HCT116 (cell line): ENCODE results near the gene FOXF1. TPM values are rescaled to one million over a fixed set of nuclear protein-coding genes. Genes with fewer than 3 reads are reported as not detected.

Experiments used
- ATAC-seq: fragments of 200-7000 bp; cut with Tn5 transposase; 2 replicates; pipeline ENCODE4 v1.9.1; 2020; ENCODE audit warnings: mild to moderate bottlenecking, moderate library complexity
- BruUV-seq: library from RNA; stranded (reverse); fragments of 400-500 nt; replicated peaks from 2 replicates; lab custom pipeline; 2021; lab: Mats Ljungman, UMichigan
- CTCF ChIA-PET: fragments of 300-600 bp; sonication (Branson Sonifier 250); formaldehyde crosslinking; loops from one replicate; lab custom pipeline; 2021; ENCODE audit warnings: antibody characterized with exemption; lab: Charles Lee
- POLR2A ChIA-PET: fragments of 300-600, 350-600 bp; sonication (Branson Sonifier 250); formaldehyde crosslinking; loops from one replicate; lab custom pipeline; 2021; ENCODE audit warnings: antibody characterized with exemption; lab: Charles Lee
- RAD21 ChIA-PET, 2 experiments: fragments of 300-600 bp; sonication (Branson Sonifier 250); formaldehyde crosslinking; loops; one replicate each; lab custom pipeline; 2023; ENCODE audit warnings: low total read pairs in 2 of 2; ENCODE audit not compliant: uncharacterized antibody in 2 of 2, unreplicated experiment in 2 of 2, low non-redundant PET in 1 of 2; lab: Charles Lee
- DNase-seq: peaks from one replicate; pipeline ENCODE4 v3.0.0-alpha.2; 2010; ENCODE audit warnings: low read depth, low spot score
- H2AFZ ChIP-seq: fragments of 200-600 bp; shearing (Covaris generic), sonication (generic); 2 replicates; pipeline ENCODE4 v1.6.1; 2017; ENCODE audit warnings: low read depth, mixed run types, mixed read lengths, antibody characterized with exemption, low read length; ENCODE audit not compliant: poor library complexity, severe bottlenecking
- H3K27ac ChIP-seq: 2 replicates; pipeline ENCODE4 v1.5.1; 2012; ENCODE audit warnings: low read depth, low read length
- H3K27me3 ChIP-seq: fragments of 200-600 bp; sonication (generic); 2 replicates; pipeline ENCODE4 v1.6.1; 2016; ENCODE audit warnings: mixed run types, low read length, mixed read lengths; ENCODE audit not compliant: insufficient read depth
- H3K36me3 ChIP-seq, 2 experiments: fragments of 200-500 bp in 1 of 2; fragments of 200-600 bp in 1 of 2; sonication (Bioruptor generic) in 1 of 2; sonication (generic) in 1 of 2; 2 replicates each; pipeline versions ENCODE4 v1.5.1 to v1.6.1; 2014 to 2016; ENCODE audit warnings: low read length in 2 of 2, inconsistent platforms in 1 of 2, mixed read lengths in 1 of 2, mixed run types in 1 of 2; ENCODE audit not compliant: insufficient read depth in 2 of 2, control insufficient read depth in 1 of 2
- H3K4me1 ChIP-seq, 2 experiments: fragments of 200-600 bp in 1 of 2; sonication (generic) in 1 of 2; 2 replicates each; pipeline versions ENCODE4 v1.5.1 to v1.6.1; 2012 to 2017; ENCODE audit warnings: low read length in 2 of 2, inconsistent platforms in 1 of 2, mild to moderate bottlenecking in 1 of 2, mixed read lengths in 1 of 2, mixed run types in 1 of 2, moderate library complexity in 1 of 2; ENCODE audit not compliant: insufficient read depth in 2 of 2, control insufficient read depth in 1 of 2
- H3K4me2 ChIP-seq: fragments of 200-600 bp; sonication (generic); 2 replicates; pipeline ENCODE4 v1.6.1; 2017; ENCODE audit warnings: mixed run types, low read length, mixed read lengths
- H3K4me3 ChIP-seq, 2 experiments: fragments of 200-600 bp in 1 of 2; sonication (generic) in 1 of 2; replicated peaks in 1 of 2; 2 replicates each; pipeline ENCODE4 v1.5.1; 2011 to 2016; ENCODE audit warnings: low read length in 2 of 2, control low read depth in 1 of 2, low read depth in 1 of 2, mild to moderate bottlenecking in 1 of 2, mixed read lengths in 1 of 2, mixed run types in 1 of 2
- H3K79me2 ChIP-seq: fragments of 200-600 bp; sonication (generic); 2 replicates; pipeline ENCODE4 v1.6.1; 2017; ENCODE audit warnings: mild to moderate bottlenecking, mixed run types, low read length, moderate library complexity, mixed read lengths; ENCODE audit not compliant: insufficient read depth
- H3K9ac ChIP-seq: fragments of 200-600 bp; sonication (generic); 2 replicates; pipeline ENCODE4 v1.6.1; 2016; ENCODE audit warnings: low read length, mixed read lengths
- H3K9me2 ChIP-seq: fragments of 200-600 bp; sonication (generic), shearing (Covaris generic); 2 replicates; pipeline ENCODE4 v1.6.1; 2017; ENCODE audit warnings: mixed run types, mild to moderate bottlenecking, moderate library complexity; ENCODE audit not compliant: insufficient read depth
- H3K9me3 ChIP-seq, 2 experiments: fragments of 200-500 bp in 1 of 2; fragments of 200-600 bp in 1 of 2; sonication (Bioruptor generic) in 1 of 2; sonication (generic) in 1 of 2; 2 replicates each; pipeline ENCODE4 v1.6.1; 2014 to 2017; ENCODE audit warnings: low read length in 2 of 2, mixed read lengths in 2 of 2, inconsistent platforms in 1 of 2, low read depth in 1 of 2, mild to moderate bottlenecking in 1 of 2, mixed run types in 1 of 2, moderate library complexity in 1 of 2; ENCODE audit not compliant: control insufficient read depth in 1 of 2, insufficient read depth in 1 of 2
- H4K20me1 ChIP-seq: fragments of 200-600 bp; sonication (generic), shearing (Covaris generic); 2 replicates; pipeline ENCODE4 v1.6.1; 2017; ENCODE audit warnings: mixed run types, mild to moderate bottlenecking, moderate library complexity; ENCODE audit not compliant: insufficient read depth
- EGR1 ChIP-seq: IDR thresholded peaks from 2 replicates; pipeline ENCODE4 v1.6.1; 2012; ENCODE audit warnings: low read depth
- FOSL1 ChIP-seq: IDR thresholded peaks from 2 replicates; pipeline ENCODE4 v1.6.1; 2012; ENCODE audit warnings: low read depth
- POLR2AphosphoS5 ChIP-seq: IDR thresholded peaks from 2 replicates; pipeline ENCODE4 v1.6.1; 2011; ENCODE audit warnings: mild to moderate bottlenecking, low read depth, low read length, moderate library complexity
- intact Hi-C: fragments of 100-400 bp; cut with micrococcal nuclease; formaldehyde crosslinking; loops from 2 replicates; pipeline ENCODE4 v1.10.0; 2022
- total RNA-seq: library from RNA; stranded (reverse); gene quantifications from one replicate; pipeline ENCODE4 v1.2.1, GENCODE V29; 2021; ENCODE audit not compliant: unreplicated experiment
- TF ChIP-seq, protein P1 (sequence below): IDR thresholded peaks from 2 replicates; pipeline ENCODE4 v1.6.1; 2011; ENCODE audit warnings: mild to moderate bottlenecking, low read length, moderate library complexity; ENCODE audit not compliant: insufficient replicate concordance; ENCODE audit errors: extremely low read depth

Gene FOXF1
- total RNA-seq, 1 experiment from 2014 or later = 2.4 TPM

DNA sequence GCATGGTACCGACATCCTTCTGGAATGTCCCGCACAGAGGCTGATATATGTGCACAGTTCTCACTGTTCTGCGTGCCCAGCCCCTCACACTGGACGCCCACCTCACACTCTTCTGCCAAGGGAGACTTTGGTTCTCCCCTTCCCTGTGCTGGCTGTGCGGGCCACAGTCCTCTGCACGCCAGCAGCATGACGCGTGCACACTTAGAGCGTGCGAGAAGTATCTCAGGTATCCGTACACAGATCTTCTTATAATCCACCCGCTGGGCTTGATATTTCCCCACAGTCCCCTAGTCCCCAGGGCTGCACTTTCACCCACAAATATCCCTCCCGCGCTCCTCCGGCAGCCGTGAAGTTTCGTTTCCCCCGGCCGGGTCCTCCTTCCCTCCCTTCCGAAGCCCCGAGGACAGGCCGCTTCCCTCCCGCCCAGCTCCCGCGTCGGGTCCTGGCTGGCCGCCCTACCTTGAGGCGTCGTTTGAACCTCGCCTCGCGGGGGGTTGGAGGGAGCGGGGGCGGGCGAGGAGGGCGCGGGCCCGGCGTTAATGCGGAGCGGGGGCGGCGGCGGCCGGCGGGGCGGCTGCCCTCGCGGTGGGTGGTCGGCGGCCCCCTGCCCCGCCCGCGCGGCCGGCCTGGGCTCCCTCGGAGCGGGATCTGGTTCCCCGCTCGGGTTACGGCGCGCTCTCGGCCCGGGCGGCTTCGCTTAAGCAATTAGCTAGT is 5.0 kb upstream of the FOXF1 start:
- Histone ChIP-seq H3K36me3 (no peaks in the 10 kb centered on the region), H3K4me2 (no peak overlapping the region), H3K27ac (no peak overlapping the region), H3K9me3 (no peaks in the 10 kb centered on the region), H3K4me3 (no peak overlapping the region), H3K4me1 (peaks cover 12 to 16% of the 10 kb centered on the region in 2 experiments), H3K9me2 (no peaks in the 10 kb centered on the region), H3K27me3 (peaks cover 43% of the 10 kb centered on the region), H2AFZ (no peak overlapping the region), H4K20me1 (no peaks in the 10 kb centered on the region), H3K79me2 (no peaks in the 10 kb centered on the region)
- CTCF ChIA-PET = interaction anchor here (0.9 kb wide), 1 partner anchor 253 kb away, joined by 3 read pairs; no protein-coding TSS in a partner anchor
- POLR2A ChIA-PET = interaction anchor here (0.6 kb wide), 1 partner anchor 424 kb away, joined by 3 read pairs; no protein-coding TSS in a partner anchor
- intact Hi-C loops = no loop called here
- BruUV-seq = no TSS peak
- DNase-seq (no peak), ATAC-seq (no peak)
- TF ChIP-seq, protein P1, sequence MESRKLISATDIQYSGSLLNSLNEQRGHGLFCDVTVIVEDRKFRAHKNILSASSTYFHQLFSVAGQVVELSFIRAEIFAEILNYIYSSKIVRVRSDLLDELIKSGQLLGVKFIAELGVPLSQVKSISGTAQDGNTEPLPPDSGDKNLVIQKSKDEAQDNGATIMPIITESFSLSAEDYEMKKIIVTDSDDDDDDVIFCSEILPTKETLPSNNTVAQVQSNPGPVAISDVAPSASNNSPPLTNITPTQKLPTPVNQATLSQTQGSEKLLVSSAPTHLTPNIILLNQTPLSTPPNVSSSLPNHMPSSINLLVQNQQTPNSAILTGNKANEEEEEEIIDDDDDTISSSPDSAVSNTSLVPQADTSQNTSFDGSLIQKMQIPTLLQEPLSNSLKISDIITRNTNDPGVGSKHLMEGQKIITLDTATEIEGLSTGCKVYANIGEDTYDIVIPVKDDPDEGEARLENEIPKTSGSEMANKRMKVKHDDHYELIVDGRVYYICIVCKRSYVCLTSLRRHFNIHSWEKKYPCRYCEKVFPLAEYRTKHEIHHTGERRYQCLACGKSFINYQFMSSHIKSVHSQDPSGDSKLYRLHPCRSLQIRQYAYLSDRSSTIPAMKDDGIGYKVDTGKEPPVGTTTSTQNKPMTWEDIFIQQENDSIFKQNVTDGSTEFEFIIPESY = no peak
- TF ChIP-seq POLR2AphosphoS5 (no peak), FOSL1 (no peak), EGR1 (no peak)
- TF ChIP-seq, all 23 proteins: peak for 0
- H3K9ac ChIP-seq = no peak overlapping the region
- RAD21 ChIA-PET = no interaction called here
